Endothelial cell of umbilical vein (primary cell): Measurements from ENCODE around the gene IVD. TPM values are rescaled to one million over a fixed set of nuclear protein-coding genes. Genes with fewer than 3 reads are reported as not detected.
A peak's percentile ranks its signal among the peaks of the same experiment; 100 is the strongest.

Experiments
- BruUV-seq: library from RNA; stranded (reverse); fragments of 400-500 nt; replicated peaks from 2 replicates; lab custom pipeline; 2021; lab: Mats Ljungman, UMichigan
- CTCF ChIA-PET: fragments of 300-600, 350-600 bp; sonication (Branson Sonifier 250); formaldehyde crosslinking; loops from one replicate; lab custom pipeline; 2021; ENCODE audit warnings: antibody characterized with exemption, inconsistent platforms; lab: Charles Lee
- POLR2A ChIA-PET: fragments of 300-600, 350-600 bp; sonication (Branson Sonifier 250); formaldehyde crosslinking; loops from one replicate; lab custom pipeline; 2021; ENCODE audit warnings: antibody characterized with exemption, inconsistent platforms; lab: Charles Lee
- DNase-seq: peaks from one replicate; pipeline ENCODE4 v3.0.0-alpha.2; 2011; ENCODE audit warnings: low read depth, low spot score
- FAIRE-seq: peaks from 2 replicates; lab custom pipeline; 2011; peaks lifted over from hg19 to GRCh38; lab: Jason Lieb, UNC
- H2AFZ ChIP-seq: 2 replicates; pipeline ENCODE4 v1.6.0; 2012; ENCODE audit warnings: low read depth, low read length, control low read depth, inconsistent platforms
- H3K27ac ChIP-seq: 2 replicates; pipeline ENCODE4 v1.5.1; 2011; ENCODE audit warnings: low read depth, mild to moderate bottlenecking, control low read depth, low read length, moderate library complexity; ENCODE audit not compliant: insufficient read depth
- H3K27me3 ChIP-seq, 2 experiments: 2 replicates each; pipeline versions ENCODE4 v1.6.0 to v1.6.1; 2011; ENCODE audit warnings: low read length in 2 of 2, mixed read lengths in 1 of 2; ENCODE audit not compliant: control insufficient read depth in 2 of 2, insufficient read depth in 2 of 2
- H3K36me3 ChIP-seq, 2 experiments: 2 replicates in 1 of 2; 3 replicates in 1 of 2; pipeline ENCODE4 v1.5.1; 2011; ENCODE audit warnings: low read length in 2 of 2, mild to moderate bottlenecking in 1 of 2, moderate library complexity in 1 of 2; ENCODE audit not compliant: control insufficient read depth in 2 of 2, insufficient read depth in 2 of 2; ENCODE audit errors: extremely low read depth in 1 of 2
- H3K4me1 ChIP-seq: 3 replicates; pipeline ENCODE4 v1.5.1; 2011; ENCODE audit warnings: mild to moderate bottlenecking, low read length; ENCODE audit not compliant: control insufficient read depth, insufficient read depth; ENCODE audit errors: extremely low read depth
- H3K4me2 ChIP-seq: 2 replicates; pipeline ENCODE4 v1.6.1; 2011; ENCODE audit warnings: low read length, control low read depth, mixed read lengths; ENCODE audit not compliant: insufficient read depth
- H3K4me3 ChIP-seq, 3 experiments: fragments of 200-600 bp in 1 of 3; sonication (generic), shearing (Covaris generic) in 1 of 3; replicated peaks in 1 of 3; 2 replicates each; pipeline ENCODE4 v1.5.1; 2011 to 2016; ENCODE audit warnings: control low read depth in 3 of 3, low read length in 3 of 3, mild to moderate bottlenecking in 2 of 3, inconsistent platforms in 1 of 3, low read depth in 1 of 3, moderate library complexity in 1 of 3; ENCODE audit not compliant: insufficient read depth in 1 of 3
- H3K79me2 ChIP-seq: 2 replicates; pipeline ENCODE4 v1.6.0; 2012; ENCODE audit warnings: low read length, inconsistent platforms; ENCODE audit not compliant: control insufficient read depth, insufficient read depth
- H3K9ac ChIP-seq: replicated peaks from 2 replicates; pipeline ENCODE3; 2011; ENCODE audit warnings: low read length, control low read depth; ENCODE audit not compliant: insufficient read depth; ENCODE audit errors: extremely low read depth
- H3K9me1 ChIP-seq: replicated peaks from 3 replicates; pipeline ENCODE4 v1.6.0; 2011; ENCODE audit warnings: mild to moderate bottlenecking, low read length; ENCODE audit not compliant: control insufficient read depth, insufficient read depth; ENCODE audit errors: extremely low read depth
- H3K9me3 ChIP-seq: replicated peaks from 2 replicates; pipeline ENCODE4 v1.5.1; 2012; ENCODE audit warnings: low read length, inconsistent platforms; ENCODE audit not compliant: control insufficient read depth, insufficient read depth
- H4K20me1 ChIP-seq: replicated peaks from 2 replicates; pipeline ENCODE3; 2011; ENCODE audit warnings: mild to moderate bottlenecking, low read length; ENCODE audit not compliant: control insufficient read depth, insufficient read depth; ENCODE audit errors: extremely low read depth
- JUN ChIP-seq: IDR thresholded peaks from 2 replicates; pipeline ENCODE4 v1.6.1; 2011; ENCODE audit warnings: borderline replicate concordance, low read depth; ENCODE audit not compliant: insufficient read length, insufficient read depth
- MYC ChIP-seq: IDR thresholded peaks from one replicate; pipeline ENCODE4 v1.6.1; 2011; ENCODE audit warnings: mild to moderate bottlenecking, low read depth, low read length
- POLR2A ChIP-seq: IDR thresholded peaks from 2 replicates; pipeline ENCODE4 v1.6.1; 2012; ENCODE audit warnings: low read depth, mild to moderate bottlenecking, control low read depth, low read length
- dilution Hi-C: fragments of 300-500 bp; cut with MboI; formaldehyde crosslinking; loops from one replicate; pipeline ENCODE4 v1.15.0; 2019; ENCODE audit warnings: low sequenced_read_pairs; ENCODE audit not compliant: extremely low pct_ligation_motif_present
- intact Hi-C: fragments of 100-400 bp; cut with micrococcal nuclease; formaldehyde crosslinking; loops from one replicate; pipeline ENCODE4 v1.10.0; 2022
- polyA plus RNA-seq, 4 experiments: library from polyadenylated mRNA; depleted of rRNA in 3 of 4; stranded (reverse) in 3 of 4; unstranded in 1 of 4; fragments of >200 nt; gene quantifications; 2 replicates each; pipeline versions ENCODE4 v1.2.1 to v1.2.3, GENCODE V29; 2011 to 2012; ENCODE audit warnings: missing spikeins in 1 of 4
- total RNA-seq: library from RNA; stranded (reverse); gene quantifications from 2 replicates; pipeline ENCODE4 v1.2.3, GENCODE V29; 2021

The IVD gene
- total and polyA plus RNA-seq, 2 donors (not counting 3 experiments of a cell fraction or from before 2014, with no cell fraction given) = 34.1 to 62.5 TPM

DNA sequence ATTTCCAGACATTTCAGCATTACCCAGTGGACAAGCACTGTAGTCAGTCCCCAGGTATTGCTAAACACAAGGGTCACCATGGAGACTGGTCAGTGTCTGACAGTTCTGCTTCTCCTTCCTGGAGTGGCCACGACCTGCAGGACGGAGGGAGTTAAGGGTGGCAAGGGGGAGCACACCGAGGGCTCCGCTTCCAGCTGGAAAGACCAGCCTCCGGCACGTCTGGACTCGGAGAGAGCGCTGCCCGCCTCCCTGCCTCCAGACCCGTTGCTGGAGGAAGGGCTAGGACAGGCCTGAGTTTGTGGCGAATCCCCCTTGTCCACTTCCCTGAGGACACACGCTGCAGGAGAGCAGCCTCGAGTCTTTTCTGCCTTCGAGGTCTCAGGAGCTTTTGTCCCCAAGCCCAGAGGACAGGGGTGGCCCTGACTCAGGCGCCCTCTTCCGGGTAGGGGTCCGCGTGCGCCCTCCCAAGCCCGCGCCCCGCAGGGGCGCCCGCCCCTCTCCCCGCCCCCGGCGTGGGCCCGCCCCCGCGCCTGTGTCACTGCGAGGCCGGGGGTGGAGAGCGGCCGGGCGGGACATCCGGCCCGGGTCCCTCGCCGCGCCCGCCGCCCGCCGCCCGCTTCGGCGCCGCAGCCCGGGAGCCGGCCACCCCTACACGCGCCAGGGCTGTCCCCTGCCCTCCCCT is 65.0 kb downstream of the IVD start, which contains the start of gene CHST14:
Gene CHST14 (plus strand): TSS at position 562 of the 682 bp plus-strand sequence. CDS start 230 bp downstream, outside the sequence.
- intact Hi-C loops (loop anchor here (2.0 kb wide), 2 partner anchors 30 to 36 kb away; partner anchors contain the start of gene BAHD1), dilution Hi-C loops (no loop called here)
- H3K27me3 ChIP-seq = no peaks in the 10 kb centered on the region
- no peaks in the 10 kb centered on the region for H4K20me1 ChIP-seq
- BruUV-seq = TSS peak; percentile 17
- no peaks in the 10 kb centered on the region for H3K79me2 ChIP-seq
- H3K9me1 ChIP-seq = no peaks in the 10 kb centered on the region
- H3K9ac ChIP-seq = peak within 1 kb of the TSS; percentile 65
- peaks cover 6% of the 10 kb centered on the region for H3K4me1 ChIP-seq
- no peaks in the 10 kb centered on the region for H3K9me3 ChIP-seq
- H3K4me3 ChIP-seq = peak within 1 kb of the TSS; percentile 19 to 66 (median 64)
- no peak for TF ChIP-seq JUN
- no peak for TF ChIP-seq MYC
- TF ChIP-seq POLR2A = peak; percentile 48
- peak; percentile 58 for DNase-seq
- H2AFZ ChIP-seq = peak within 1 kb of the TSS; percentile 76
- peak within 1 kb of the TSS; percentile 40 for H3K4me2 ChIP-seq
- peak; percentile 57 for FAIRE-seq
- H3K36me3 ChIP-seq = peaks cover 0 to 2% of the 10 kb centered on the region in 2 experiments
- POLR2A ChIA-PET = no interaction called here
- peak within 1 kb of the TSS; percentile 0 for H3K27ac ChIP-seq
- CTCF ChIA-PET = interaction anchor here (1.2 to 2.0 kb wide), 2 partner anchors 28 to 36 kb away, joined by 4 to 6 read pairs; no protein-coding TSS in a partner anchor

Other genes starting within 250 kb of the IVD start
- gene BUB1B, start 244.7 kb upstream of the IVD start, total RNA-seq = 65.6 and 69.8 TPM in 2 replicates
- 10.1 and 12.2 TPM in 2 replicates for gene BUB1B, start 244.7 kb upstream of the IVD start, polyA plus RNA-seq
- not detected in 2 replicates for gene PAK6, start 166.7 kb upstream of the IVD start, total RNA-seq
- not detected in 2 replicates for gene PAK6, start 166.7 kb upstream of the IVD start, polyA plus RNA-seq
- gene ANKRD63, start 122.7 kb upstream of the IVD start, total RNA-seq = not detected in 2 replicates
- gene ANKRD63, start 122.7 kb upstream of the IVD start, polyA plus RNA-seq = not detected in 2 replicates
- gene PLCB2, start 97.9 kb upstream of the IVD start, total RNA-seq = 1.5 and 4.3 TPM in 2 replicates
- gene PLCB2, start 97.9 kb upstream of the IVD start, polyA plus RNA-seq = 1.6 and 1.9 TPM in 2 replicates
- 23.6 and 24.1 TPM in 2 replicates for gene INAFM2, start 82.1 kb upstream of the IVD start, total RNA-seq
- gene INAFM2, start 82.1 kb upstream of the IVD start, polyA plus RNA-seq = 9.4 and 10.4 TPM in 2 replicates
- gene CCDC9B, start 64.9 kb upstream of the IVD start, total RNA-seq = 46.0 and 47.3 TPM in 2 replicates
- 4.8 and 7.6 TPM in 2 replicates for gene CCDC9B, start 64.9 kb upstream of the IVD start, polyA plus RNA-seq
- gene PHGR1, start 54.8 kb upstream of the IVD start, total RNA-seq = not detected in 2 replicates
- not detected in 2 replicates for gene PHGR1, start 54.8 kb upstream of the IVD start, polyA plus RNA-seq
- gene DISP2, start 47.6 kb upstream of the IVD start, total RNA-seq = 0.65 and 1.2 TPM in 2 replicates
- 0.10 and 0.24 TPM in 2 replicates for gene DISP2, start 47.6 kb upstream of the IVD start, polyA plus RNA-seq
- 54.9 and 61.4 TPM in 2 replicates for gene KNSTRN, start 23.1 kb upstream of the IVD start, total RNA-seq
- 19.1 and 24.4 TPM in 2 replicates for gene KNSTRN, start 23.1 kb upstream of the IVD start, polyA plus RNA-seq
- gene BAHD1, start 35.2 kb downstream of the IVD start, total RNA-seq = 19.1 and 19.7 TPM in 2 replicates
- 6.3 and 7.0 TPM in 2 replicates for gene BAHD1, start 35.2 kb downstream of the IVD start, polyA plus RNA-seq
- gene CHST14, start 65.2 kb downstream of the IVD start, total RNA-seq = 45.9 and 49.2 TPM in 2 replicates
- gene CHST14, start 65.2 kb downstream of the IVD start, polyA plus RNA-seq = 35.1 and 38.3 TPM in 2 replicates
- 22.9 and 28.8 TPM in 2 replicates for gene CCDC32, start 159.2 kb downstream of the IVD start, total RNA-seq
- 12.0 and 24.0 TPM in 2 replicates for gene CCDC32, start 159.2 kb downstream of the IVD start, polyA plus RNA-seq
- 10.6 and 11.4 TPM in 2 replicates for gene RPUSD2, start 163.5 kb downstream of the IVD start, total RNA-seq
- 7.0 and 7.8 TPM in 2 replicates for gene RPUSD2, start 163.5 kb downstream of the IVD start, polyA plus RNA-seq
- gene KNL1, start 188.5 kb downstream of the IVD start, total RNA-seq = 31.8 and 33.8 TPM in 2 replicates
- 3.7 and 4.0 TPM in 2 replicates for gene KNL1, start 188.5 kb downstream of the IVD start, polyA plus RNA-seq